Pancreas (tissue), 10 donors: ENCODE measurements around the gene PALLD. TPM values are rescaled to one million over a fixed set of nuclear protein-coding genes. Genes with fewer than 3 reads are reported as not detected.

ENCODE experiments used
- ATAC-seq, 4 donors: fragments of 200-7000 bp; cut with Tn5 transposase; one replicate each; pipeline versions ENCODE4 v1.8.0 to v1.9.1; 2020; ENCODE audit warnings: mild to moderate bottlenecking in 4 of 4, moderate library complexity in 4 of 4
- DNase-seq, 6 donors: peaks; one replicate each; pipeline ENCODE4 v3.0.0-alpha.2; 2020
- FAIRE-seq: peaks from 2 replicates; lab custom pipeline; 2012; peaks lifted over from hg19 to GRCh38; lab: Jason Lieb, UNC
- H3K27ac ChIP-seq, 4 donors: fragments of 200-600 bp; sonication (generic); 1 replicate in 3 of 4; 2 replicates in 1 of 4; pipeline versions ENCODE4 v1.5.0 to v1.8.0; 2020
- H3K27me3 ChIP-seq, 4 donors: fragments of 200-600 bp; one replicate each; pipeline ENCODE4 v1.8.0; 2021
- H3K36me3 ChIP-seq, 3 donors: fragments of 200-600 bp; sonication (generic) in 1 of 3; one replicate each; pipeline versions ENCODE4 v1.5.0 to v1.8.0; 2020 to 2021
- H3K4me1 ChIP-seq, 3 donors: fragments of 200-600 bp; one replicate each; pipeline ENCODE4 v1.8.0; 2021
- H3K4me3 ChIP-seq, 4 donors: fragments of 200-600 bp; sonication (generic) in 2 of 4; one replicate each; pipeline versions ENCODE4 v1.5.0 to v1.8.0; 2020 to 2021
- H3K9me3 ChIP-seq, 4 donors: fragments of 200-600 bp; one replicate each; pipeline ENCODE4 v1.8.0; 2021
- WGBS, 2 donors: extraction: QIAGEN DNeasy Blood & Tissue Kit; methylation state at CpG; one replicate each; pipeline ENCODE4 v1.1.7; 2013; 5-methylcytosine and 5-hydroxymethylcytosine counted together
- intact Hi-C, 3 donors: fragments of 100-400 bp; cut with DNase I; formaldehyde crosslinking; loops; one replicate each; pipeline versions ENCODE4 v1.11.1 to v1.14.2; 2022
- polyA plus RNA-seq, 2 donors: library from polyadenylated mRNA; stranded (reverse); fragments of 200-250 nt; gene quantifications; one replicate each; pipeline ENCODE4 v1.2.3, GENCODE V29; 2013
- total RNA-seq, 6 donors: library from RNA; stranded (reverse); fragmentation: NEBNext Ultra II Directional in 4 of 6; extraction: Animal tissue kit (Norgen Biotek cat#: 25700) in 4 of 6; gene quantifications; one replicate each; pipeline versions ENCODE4 v1.2.1 to v1.2.4, GENCODE V29; 2021 to 2023
- TF ChIP-seq, protein P1 (sequence below), 4 donors: fragments of 200-600 bp; sonication (generic) in 3 of 4; IDR thresholded peaks; one replicate each; pipeline versions ENCODE4 v1.5.0 to v1.8.0; 2021; ENCODE audit warnings: antibody characterized with exemption in 4 of 4
- donor health status: healthy with polysubstance abuse.
- donor health status: DM: no; HTN: no; CAD: no; lungs with moderate emphysema.
- donor health status: DM: no; HTN: no; CAD: no.
- donor health status: control.
- donor health status: control.
- donor health status: Bipolar disorder and iron deficiency.
- donor health status: DM: yes; HTN: yes; CAD: no.
- donor health status: DM: no; HTN: no; CAD: no.
- donor health status: DM: no; HTN: no; CAD: no.
- donor health status: DM: yes; HTN: yes; CAD: no.

Gene PALLD
- total and polyA plus RNA-seq, 8 donors, result 4.4 to 44.2 (median 14.1) TPM

DNA sequence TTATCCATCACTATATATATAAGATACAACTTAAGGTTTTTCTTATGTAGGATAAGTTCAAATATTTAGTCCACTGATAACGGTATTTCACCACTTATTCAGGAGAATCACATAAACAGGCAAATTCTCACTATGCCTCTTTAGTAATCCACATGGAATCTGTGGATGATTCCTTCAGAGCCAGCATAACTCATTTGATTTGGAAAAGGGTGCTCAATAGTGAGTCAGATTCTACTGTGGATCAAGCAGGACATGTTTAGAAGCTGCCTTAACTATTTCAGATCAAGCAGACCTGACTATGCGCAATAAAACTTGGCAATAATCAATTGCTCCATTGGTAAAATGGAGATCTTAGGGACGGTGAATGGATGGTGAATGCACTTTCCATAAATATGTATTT is 329.1 kb downstream of the PALLD start:
- no peak for DNase-seq
- no peak overlapping the region for H3K27ac ChIP-seq
- H3K27me3 ChIP-seq, result no peaks in the 10 kb centered on the region
- no peaks in the 10 kb centered on the region for H3K36me3 ChIP-seq
- FAIRE-seq, result no peak
- H3K9me3 ChIP-seq, result no peaks in the 10 kb centered on the region
- TF ChIP-seq, protein P1, sequence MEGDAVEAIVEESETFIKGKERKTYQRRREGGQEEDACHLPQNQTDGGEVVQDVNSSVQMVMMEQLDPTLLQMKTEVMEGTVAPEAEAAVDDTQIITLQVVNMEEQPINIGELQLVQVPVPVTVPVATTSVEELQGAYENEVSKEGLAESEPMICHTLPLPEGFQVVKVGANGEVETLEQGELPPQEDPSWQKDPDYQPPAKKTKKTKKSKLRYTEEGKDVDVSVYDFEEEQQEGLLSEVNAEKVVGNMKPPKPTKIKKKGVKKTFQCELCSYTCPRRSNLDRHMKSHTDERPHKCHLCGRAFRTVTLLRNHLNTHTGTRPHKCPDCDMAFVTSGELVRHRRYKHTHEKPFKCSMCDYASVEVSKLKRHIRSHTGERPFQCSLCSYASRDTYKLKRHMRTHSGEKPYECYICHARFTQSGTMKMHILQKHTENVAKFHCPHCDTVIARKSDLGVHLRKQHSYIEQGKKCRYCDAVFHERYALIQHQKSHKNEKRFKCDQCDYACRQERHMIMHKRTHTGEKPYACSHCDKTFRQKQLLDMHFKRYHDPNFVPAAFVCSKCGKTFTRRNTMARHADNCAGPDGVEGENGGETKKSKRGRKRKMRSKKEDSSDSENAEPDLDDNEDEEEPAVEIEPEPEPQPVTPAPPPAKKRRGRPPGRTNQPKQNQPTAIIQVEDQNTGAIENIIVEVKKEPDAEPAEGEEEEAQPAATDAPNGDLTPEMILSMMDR (IDR thresholded peaks at IDR 0.05), result no peak
- WGBS, 2 donors, result 94% methylated on average over 3 of the region's 3 CpGs
- no peaks in the 10 kb centered on the region for H3K4me1 ChIP-seq
- ATAC-seq, result no peak
- H3K4me3 ChIP-seq, result no peak overlapping the region
- intact Hi-C loops, result no loop called here

DNA sequence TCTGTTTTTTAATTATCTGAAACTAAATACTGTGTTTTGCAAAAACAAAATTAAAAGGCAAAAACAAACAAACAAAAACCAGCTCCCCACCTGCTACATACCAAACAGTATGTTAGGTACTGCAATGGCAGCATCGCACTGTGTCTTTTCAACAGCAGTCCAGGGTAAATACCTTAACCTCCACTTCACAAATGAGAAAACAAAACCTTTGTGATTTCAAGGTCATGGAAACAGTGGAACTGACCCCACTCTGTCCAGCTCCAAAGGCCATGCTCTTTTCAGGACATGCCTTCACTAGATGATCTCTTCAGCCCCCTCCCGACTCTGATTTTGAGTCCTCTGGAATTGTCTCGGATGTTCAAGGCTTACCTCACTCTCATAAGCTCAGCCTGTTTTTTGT is 329.8 kb downstream of the PALLD start:
- 85 to 87% methylated on average over 3 of the region's 3 CpGs for WGBS, 2 donors
- H3K4me3 ChIP-seq, result no peak overlapping the region
- no peaks in the 10 kb centered on the region for H3K9me3 ChIP-seq
- no peak for DNase-seq
- no peak overlapping the region for H3K27ac ChIP-seq
- no peaks in the 10 kb centered on the region for H3K4me1 ChIP-seq
- TF ChIP-seq, protein P1 (IDR thresholded peaks at IDR 0.05), result no peak
- H3K27me3 ChIP-seq, result no peaks in the 10 kb centered on the region
- H3K36me3 ChIP-seq, result no peaks in the 10 kb centered on the region
- intact Hi-C loops, result no loop called here
- no peak for ATAC-seq
- FAIRE-seq, result no peak

DNA sequence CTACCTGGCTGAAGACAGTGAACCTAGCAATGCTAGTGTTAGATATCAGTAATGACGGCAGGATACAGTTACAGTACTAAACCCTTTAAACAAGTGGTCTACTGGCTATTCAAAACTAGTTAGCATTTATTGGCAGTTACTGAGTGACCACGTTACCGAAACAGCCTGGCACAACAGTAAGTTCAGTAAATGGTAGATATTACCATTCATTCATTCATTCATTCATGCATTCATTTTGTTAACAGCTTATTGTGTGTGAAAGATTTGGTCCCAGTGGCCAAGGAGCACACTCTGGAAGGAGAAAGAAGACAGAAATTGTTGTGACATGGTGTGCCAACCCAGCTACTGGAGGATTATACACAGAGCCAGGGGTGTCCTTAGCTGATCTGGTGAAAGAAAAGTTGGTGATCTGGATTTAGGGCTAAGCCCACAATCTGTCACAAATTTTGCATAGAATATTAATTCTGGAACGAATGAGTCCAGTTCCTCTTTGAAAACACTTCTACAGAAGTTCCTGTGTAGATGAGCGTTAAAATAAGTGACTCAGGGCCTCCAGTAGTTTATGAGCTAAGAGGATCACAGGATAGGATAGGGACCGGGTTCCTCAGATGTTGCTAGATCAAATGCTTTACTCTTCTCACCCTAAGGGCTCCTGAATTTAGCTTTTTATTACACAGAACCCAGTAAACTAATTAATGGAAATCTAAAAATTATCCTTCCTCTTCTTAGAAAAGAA is 334.1 kb downstream of the PALLD start:
- WGBS, 2 donors, result 77 to 88% methylated on average over 6 of the region's 6 CpGs
- H3K27me3 ChIP-seq, result no peaks in the 10 kb centered on the region
- FAIRE-seq, result no peak
- no peaks in the 10 kb centered on the region for H3K4me1 ChIP-seq
- peak in 2 of 4 donors; percentile 7 to 11 for ATAC-seq
- no peak for DNase-seq
- H3K27ac ChIP-seq, result peak overlapping the region in 1 of 4 donors; percentile 78
- no peaks in the 10 kb centered on the region for H3K9me3 ChIP-seq
- H3K4me3 ChIP-seq, result peak overlapping the region in 1 of 4 donors; percentile 76
- TF ChIP-seq, protein P1 (IDR thresholded peaks at IDR 0.05), result no peak
- no peaks in the 10 kb centered on the region for H3K36me3 ChIP-seq
- intact Hi-C loops, result no loop called here

DNA sequence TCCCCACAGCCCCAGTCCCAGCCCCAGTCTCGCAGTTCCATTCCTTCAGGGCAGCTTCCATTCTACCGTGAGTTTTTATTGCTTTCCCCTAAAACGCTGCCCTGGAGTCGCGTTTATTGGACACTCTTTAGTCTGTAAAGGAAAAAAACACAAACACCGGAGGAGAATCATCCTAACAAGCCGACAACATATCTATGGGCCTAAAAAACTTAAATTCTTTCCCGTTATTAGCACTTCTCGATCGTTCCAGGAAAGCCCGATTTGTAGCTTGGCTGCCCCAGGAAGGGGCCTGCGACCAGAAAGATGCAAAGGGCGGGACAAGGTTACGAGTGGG is 334.7 kb downstream of the PALLD start:
- peak in 3 of 4 donors; percentile 8 to 22 (median 10) for ATAC-seq
- TF ChIP-seq, protein P1 (IDR thresholded peaks at IDR 0.05), result no peak
- H3K27ac ChIP-seq, result peak overlapping the region in 2 of 4 donors; percentile 56 to 78
- intact Hi-C loops, result no loop called here
- no peaks in the 10 kb centered on the region for H3K9me3 ChIP-seq
- H3K36me3 ChIP-seq, result no peaks in the 10 kb centered on the region
- no peak for DNase-seq
- WGBS, 2 donors, result 8 to 11% methylated on average over 14 of the region's 14 CpGs
- FAIRE-seq, result no peak
- no peaks in the 10 kb centered on the region for H3K27me3 ChIP-seq
- H3K4me1 ChIP-seq, result no peaks in the 10 kb centered on the region
- H3K4me3 ChIP-seq, result peak overlapping the region; percentile 42 to 76 (median 60)
